Measurements from ENCODE around the gene IDE. TPM values are rescaled to one million over a fixed set of nuclear protein-coding genes. Genes with fewer than 3 reads are reported as not detected.

IDE gene
- total RNA-seq, 1 experiment from 2014 or later: 55.8 TPM

GRCh38 chr10:92538231-92538958, 35.5 kb downstream of the IDE start:
- intact Hi-C loops (cut with micrococcal nuclease): no loop called here

More at GRCh38 chr10:92538231-92538958, 35.5 kb downstream of the IDE start:
- Histone ChIP-seq H4K20me1 (ENCODE audit: insufficient read depth) (no peaks in the 10 kb centered on the region), H3K4me2 (ENCODE audit: low read length) (no peak overlapping the region), H3K9me3 (ENCODE audit: control insufficient read depth in 1 of 2, insufficient read depth in 1 of 2, low read depth in 1 of 2, low read length in 2 of 2) (no peaks in the 10 kb centered on the region), H3K27me3 (ENCODE audit: insufficient read depth, low read length) (no peaks in the 10 kb centered on the region), H3K4me1 (ENCODE audit: control insufficient read depth in 1 of 2, insufficient read depth in 2 of 2, low read length in 2 of 2) (no peaks in the 10 kb centered on the region), H3K79me2 (ENCODE audit: insufficient read depth, low read length) (peaks cover 37% of the 10 kb centered on the region), H3K4me3 (replicated peaks in 1 of 2; ENCODE audit: low read depth in 1 of 2, low read length in 2 of 2) (no peak overlapping the region), H2AFZ (ENCODE audit: low read depth, low read length, poor library complexity, severe bottlenecking) (no peak overlapping the region), H3K36me3 (ENCODE audit: control insufficient read depth in 1 of 2, insufficient read depth in 2 of 2, low read length in 2 of 2) (peaks cover 0 to 4% of the 10 kb centered on the region in 2 experiments; a peak in 2 of 4 replicates), H3K9me2 (ENCODE audit: insufficient read depth) (no peaks in the 10 kb centered on the region), H3K27ac (ENCODE audit: low read depth, low read length) (no peak overlapping the region), H3K9ac (ENCODE audit: low read length) (no peak overlapping the region)
- no peak for DNase-seq (ENCODE audit: low read depth, low spot score)
- no peak for ATAC-seq
- no peak for TF ChIP-seq RAD21 (IDR thresholded peaks at IDR 0.05; ENCODE audit: low read depth)
- TF ChIP-seq CBX3 (IDR thresholded peaks at IDR 0.05; ENCODE audit: low read depth): no peak
- no peak for TF ChIP-seq TCF7L2 (IDR thresholded peaks at IDR 0.05; ENCODE audit: borderline replicate concordance, extremely low read depth, insufficient read depth, insufficient read length)
- no peak for TF ChIP-seq REST (IDR thresholded peaks at IDR 0.05; ENCODE audit: low read depth)
- TF ChIP-seq SIN3A (IDR thresholded peaks at IDR 0.05; ENCODE audit: low read depth): no peak
- TF ChIP-seq POLR2AphosphoS5 (IDR thresholded peaks at IDR 0.05; ENCODE audit: low read depth, low read length): no peak
- TF ChIP-seq POLR2A (IDR thresholded peaks at IDR 0.05; ENCODE audit: borderline replicate concordance, extremely low read depth, insufficient read depth, insufficient read length): no peak
- TF ChIP-seq CEBPB (IDR thresholded peaks at IDR 0.05; ENCODE audit: low read depth): no peak
- no peak for TF ChIP-seq ELF1 (IDR thresholded peaks at IDR 0.05; ENCODE audit: borderline replicate concordance, low read depth)
- no peak for TF ChIP-seq JUND (IDR thresholded peaks at IDR 0.05)
- no peak for TF ChIP-seq SRF (IDR thresholded peaks at IDR 0.05; ENCODE audit: low read depth)
- TF ChIP-seq ATF3 (IDR thresholded peaks at IDR 0.05): no peak
- TF ChIP-seq MAX (IDR thresholded peaks at IDR 0.05): no peak
- TF ChIP-seq SP1 (IDR thresholded peaks at IDR 0.05; ENCODE audit: low read depth): no peak
- TF ChIP-seq ZBTB33 (IDR thresholded peaks at IDR 0.05; ENCODE audit: extremely low read depth, insufficient replicate concordance, low read length): no peak
- no peak for TF ChIP-seq FOSL1 (IDR thresholded peaks at IDR 0.05; ENCODE audit: low read depth)
- ChIA-PET POLR2A (no interaction called here), CTCF (no interaction called here), RAD21 (ENCODE audit: low non-redundant PET in 1 of 2, low total read pairs in 2 of 2, uncharacterized antibody in 2 of 2, unreplicated experiment in 2 of 2) (no interaction called here)
- BruUV-seq (replicated peaks): no TSS peak
